Glutamatergic neuron (in vitro differentiated cells): ENCODE results near the gene PROC. TPM values are rescaled to one million over a fixed set of nuclear protein-coding genes. Genes with fewer than 3 reads are reported as not detected.

ENCODE experiments used
- DNase-seq: peaks from one replicate; pipeline ENCODE4 v3.0.0; 2022
- H3K27ac Mint-ChIP-seq: one replicate; pipeline ENCODE4 v1.8.0; 2020; ENCODE audit warnings: mild to moderate bottlenecking, mixed read lengths, inconsistent platforms; ENCODE audit not compliant: unreplicated experiment
- H3K27me3 Mint-ChIP-seq: one replicate; pipeline ENCODE4 v1.8.0; 2020; ENCODE audit warnings: mild to moderate bottlenecking, moderate library complexity, mixed read lengths, inconsistent platforms; ENCODE audit not compliant: unreplicated experiment
- H3K36me3 Mint-ChIP-seq: one replicate; pipeline ENCODE4 v1.8.0; 2020; ENCODE audit warnings: mild to moderate bottlenecking, mixed read lengths, inconsistent platforms; ENCODE audit not compliant: unreplicated experiment
- H3K4me1 Mint-ChIP-seq: one replicate; pipeline ENCODE4 v1.8.0; 2020; ENCODE audit warnings: mild to moderate bottlenecking, low read depth, mixed read lengths, inconsistent platforms; ENCODE audit not compliant: unreplicated experiment
- H3K4me3 Mint-ChIP-seq: one replicate; pipeline ENCODE4 v1.8.0; 2020; ENCODE audit warnings: mild to moderate bottlenecking, mixed read lengths, inconsistent platforms; ENCODE audit not compliant: unreplicated experiment
- H3K9me3 Mint-ChIP-seq: one replicate; pipeline ENCODE4 v1.8.0; 2020; ENCODE audit warnings: mild to moderate bottlenecking, moderate library complexity, mixed read lengths, inconsistent platforms; ENCODE audit not compliant: unreplicated experiment
- CTCF ChIP-seq: fragments of 200-600 bp; sonication (generic); IDR thresholded peaks from one replicate; pipeline ENCODE4 v1.5.0; 2021; ENCODE audit not compliant: partially characterized antibody, unreplicated experiment
- total RNA-seq: library from RNA; stranded (reverse); fragmentation: NEBNext Ultra II Directional; extraction: Animal tissue kit (Norgen Biotek cat#: 25700); gene quantifications from one replicate; pipeline ENCODE4 v1.2.1, GENCODE V29; 2021; ENCODE audit not compliant: unreplicated experiment

The PROC gene
- total RNA-seq, 1 donor from 2014 or later: not detected

DNA sequence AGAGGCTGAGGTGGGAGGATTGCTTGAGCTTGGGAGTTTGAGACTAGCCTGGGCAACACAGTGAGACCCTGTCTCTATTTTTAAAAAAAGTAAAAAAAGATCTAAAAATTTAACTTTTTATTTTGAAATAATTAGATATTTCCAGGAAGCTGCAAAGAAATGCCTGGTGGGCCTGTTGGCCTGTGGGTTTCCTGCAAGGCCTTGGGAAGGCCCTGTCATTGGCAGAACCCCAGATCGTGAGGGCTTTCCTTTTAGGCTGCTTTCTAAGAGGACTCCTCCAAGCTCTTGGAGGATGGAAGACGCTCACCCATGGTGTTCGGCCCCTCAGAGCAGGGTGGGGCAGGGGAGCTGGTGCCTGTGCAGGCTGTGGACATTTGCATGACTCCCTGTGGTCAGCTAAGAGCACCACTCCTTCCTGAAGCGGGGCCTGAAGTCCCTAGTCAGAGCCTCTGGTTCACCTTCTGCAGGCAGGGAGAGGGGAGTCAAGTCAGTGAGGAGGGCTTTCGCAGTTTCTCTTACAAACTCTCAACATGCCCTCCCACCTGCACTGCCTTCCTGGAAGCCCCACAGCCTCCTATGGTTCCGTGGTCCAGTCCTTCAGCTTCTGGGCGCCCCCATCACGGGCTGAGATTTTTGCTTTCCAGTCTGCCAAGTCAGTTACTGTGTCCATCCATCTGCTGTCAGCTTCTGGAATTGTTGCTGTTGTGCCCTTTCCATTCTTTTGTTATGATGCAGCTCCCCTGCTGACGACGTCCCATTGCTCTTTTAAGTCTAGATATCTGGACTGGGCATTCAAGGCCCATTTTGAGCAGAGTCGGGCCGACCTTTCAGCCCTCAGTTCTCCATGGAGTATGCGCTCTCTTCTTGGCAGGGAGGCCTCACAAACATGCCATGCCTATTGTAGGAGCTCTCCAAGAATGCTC, 6.6 kb downstream of the PROC start:
- no peak for DNase-seq
- no peak for TF ChIP-seq CTCF
- Mint-ChIP-seq H3K27ac (no peak overlapping the region), H3K9me3 (peaks cover 3% of the 10 kb centered on the region), H3K4me1 (no peaks in the 10 kb centered on the region), H3K4me3 (no peak overlapping the region), H3K36me3 (peaks cover 4% of the 10 kb centered on the region), H3K27me3 (peaks cover 15% of the 10 kb centered on the region)

GRCh38 chr2:127425540-127426490, 7.6 kb downstream of the PROC start:
- no peak for DNase-seq
- TF ChIP-seq CTCF: no peak
- Mint-ChIP-seq H3K36me3 (peaks cover 4% of the 10 kb centered on the region), H3K4me1 (no peaks in the 10 kb centered on the region), H3K27ac (no peak overlapping the region), H3K9me3 (peaks cover 3% of the 10 kb centered on the region), H3K4me3 (no peak overlapping the region), H3K27me3 (peaks cover 11% of the 10 kb centered on the region)

DNA sequence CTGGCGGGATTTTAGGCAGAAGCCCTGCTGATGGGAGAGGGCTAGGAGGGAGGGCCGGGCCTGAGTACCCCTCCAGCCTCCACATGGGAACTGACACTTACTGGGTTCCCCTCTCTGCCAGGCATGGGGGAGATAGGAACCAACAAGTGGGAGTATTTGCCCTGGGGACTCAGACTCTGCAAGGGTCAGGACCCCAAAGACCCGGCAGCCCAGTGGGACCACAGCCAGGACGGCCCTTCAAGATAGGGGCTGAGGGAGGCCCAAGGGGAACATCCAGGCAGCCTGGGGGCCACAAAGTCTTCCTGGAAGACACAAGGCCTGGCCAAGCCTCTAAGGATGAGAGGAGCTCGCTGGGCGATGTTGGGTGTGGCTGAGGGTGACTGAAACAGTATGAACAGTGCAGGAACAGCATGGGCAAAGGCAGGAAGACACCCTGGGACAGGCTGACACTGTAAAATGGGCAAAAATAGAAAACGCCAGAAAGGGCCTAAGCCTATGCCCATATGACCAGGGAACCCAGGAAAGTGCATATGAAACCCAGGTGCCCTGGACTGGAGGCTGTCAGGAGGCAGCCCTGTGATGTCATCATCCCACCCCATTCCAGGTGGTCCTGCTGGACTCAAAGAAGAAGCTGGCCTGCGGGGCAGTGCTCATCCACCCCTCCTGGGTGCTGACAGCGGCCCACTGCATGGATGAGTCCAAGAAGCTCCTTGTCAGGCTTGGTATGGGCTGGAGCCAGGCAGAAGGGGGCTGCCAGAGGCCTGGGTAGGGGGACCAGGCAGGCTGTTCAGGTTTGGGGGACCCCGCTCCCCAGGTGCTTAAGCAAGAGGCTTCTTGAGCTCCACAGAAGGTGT, 8.5 kb downstream of the PROC start:
- H3K27me3 Mint-ChIP-seq: peaks cover 9% of the 10 kb centered on the region
- no peak for DNase-seq
- H3K4me3 Mint-ChIP-seq: no peak overlapping the region
- no peaks in the 10 kb centered on the region for H3K4me1 Mint-ChIP-seq
- no peak overlapping the region for H3K27ac Mint-ChIP-seq
- H3K36me3 Mint-ChIP-seq: peaks cover 4% of the 10 kb centered on the region
- no peak for TF ChIP-seq CTCF
- H3K9me3 Mint-ChIP-seq: peaks cover 3% of the 10 kb centered on the region

DNA sequence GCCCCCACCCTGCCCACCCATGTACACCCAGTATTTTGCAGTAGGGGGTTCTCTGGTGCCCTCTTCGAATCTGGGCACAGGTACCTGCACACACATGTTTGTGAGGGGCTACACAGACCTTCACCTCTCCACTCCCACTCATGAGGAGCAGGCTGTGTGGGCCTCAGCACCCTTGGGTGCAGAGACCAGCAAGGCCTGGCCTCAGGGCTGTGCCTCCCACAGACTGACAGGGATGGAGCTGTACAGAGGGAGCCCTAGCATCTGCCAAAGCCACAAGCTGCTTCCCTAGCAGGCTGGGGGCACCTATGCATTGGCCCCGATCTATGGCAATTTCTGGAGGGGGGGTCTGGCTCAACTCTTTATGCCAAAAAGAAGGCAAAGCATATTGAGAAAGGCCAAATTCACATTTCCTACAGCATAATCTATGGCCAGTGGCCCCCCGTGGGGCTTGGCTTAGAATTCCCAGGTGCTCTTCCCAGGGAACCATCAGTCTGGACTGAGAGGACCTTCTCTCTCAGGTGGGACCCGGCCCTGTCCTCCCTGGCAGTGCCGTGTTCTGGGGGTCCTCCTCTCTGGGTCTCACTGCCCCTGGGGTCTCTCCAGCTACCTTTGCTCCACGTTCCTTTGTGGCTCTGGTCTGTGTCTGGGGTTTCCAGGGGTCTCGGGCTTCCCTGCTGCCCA, 9.3 kb downstream of the PROC start:
- Mint-ChIP-seq H3K4me1 (no peaks in the 10 kb centered on the region), H3K9me3 (peaks cover 3% of the 10 kb centered on the region), H3K27ac (no peak overlapping the region), H3K4me3 (no peak overlapping the region), H3K27me3 (peaks cover 12% of the 10 kb centered on the region), H3K36me3 (peaks cover 4% of the 10 kb centered on the region)
- DNase-seq: no peak
- no peak for TF ChIP-seq CTCF
